CD8-positive, alpha-beta memory T cell (primary cell): ENCODE results near the gene CCDC89. TPM values are rescaled to one million over a fixed set of nuclear protein-coding genes. Genes with fewer than 3 reads are reported as not detected.
"Not testable (repeated sequence)": the region's sequence is repeated elsewhere in the genome, so short reads cannot be mapped to it uniquely, and the experiment has no call there.

Source experiments
- CTCF ChIA-PET: fragments of 350-600 bp; sonication (Branson Sonifier 250); formaldehyde crosslinking; loops from one replicate; lab custom pipeline; 2021; ENCODE audit warnings: antibody characterized with exemption; lab: Charles Lee
- POLR2A ChIA-PET: fragments of 350-600 bp; sonication (Branson Sonifier 250); formaldehyde crosslinking; loops from one replicate; lab custom pipeline; 2021; ENCODE audit warnings: antibody characterized with exemption; lab: Charles Lee
- DNase-seq, 5 donors: peaks; one replicate each; pipeline versions ENCODE4 v3.0.0 to v3.0.0-alpha.2; 2020 to 2022; ENCODE audit warnings: mixed read lengths in 1 of 5
- H3K27ac ChIP-seq: one replicate; pipeline ENCODE4 v1.7.0; 2013; ENCODE audit warnings: low read depth, mild to moderate bottlenecking, low read length, moderate library complexity
- H3K27me3 ChIP-seq: 2 replicates; pipeline ENCODE4 v1.7.0; 2013; ENCODE audit warnings: low read length, mild to moderate bottlenecking; ENCODE audit not compliant: insufficient read depth, poor library complexity, severe bottlenecking
- H3K36me3 ChIP-seq: 2 replicates; pipeline ENCODE4 v1.7.0; 2013; ENCODE audit warnings: mild to moderate bottlenecking, low read length, moderate library complexity; ENCODE audit not compliant: insufficient read depth
- H3K4me1 ChIP-seq: 2 replicates; pipeline ENCODE4 v1.7.0; 2013; ENCODE audit warnings: mild to moderate bottlenecking, low read length, moderate library complexity; ENCODE audit not compliant: insufficient read depth
- H3K4me3 ChIP-seq: 2 replicates; pipeline ENCODE4 v1.7.0; 2013; ENCODE audit warnings: mild to moderate bottlenecking, low read length
- H3K9me3 ChIP-seq: 2 replicates; pipeline ENCODE4 v1.7.0; 2013; ENCODE audit warnings: mild to moderate bottlenecking, low read length
- H3K27ac Mint-ChIP-seq, 8 donors: one replicate each; pipeline ENCODE4 v1.8.0; 2020 to 2021; ENCODE audit warnings: mixed read lengths in 8 of 8, mild to moderate bottlenecking in 6 of 8, inconsistent platforms in 3 of 8, moderate library complexity in 3 of 8
- H3K27me3 Mint-ChIP-seq, 2 donors: one replicate each; pipeline ENCODE4 v1.8.0; 2020 to 2021; ENCODE audit warnings: mixed read lengths in 2 of 2, mild to moderate bottlenecking in 1 of 2, moderate library complexity in 1 of 2
- H3K36me3 Mint-ChIP-seq, 3 donors: one replicate each; pipeline ENCODE4 v1.8.0; 2020 to 2021; ENCODE audit warnings: mixed read lengths in 3 of 3, inconsistent platforms in 1 of 3, mild to moderate bottlenecking in 1 of 3
- H3K4me1 Mint-ChIP-seq, 3 donors: one replicate each; pipeline ENCODE4 v1.8.0; 2020 to 2021; ENCODE audit warnings: mixed read lengths in 3 of 3, inconsistent platforms in 1 of 3, mild to moderate bottlenecking in 1 of 3
- H3K4me3 Mint-ChIP-seq, 7 donors: one replicate each; pipeline ENCODE4 v1.8.0; 2020 to 2021; ENCODE audit warnings: mixed read lengths in 7 of 7, mild to moderate bottlenecking in 6 of 7, moderate library complexity in 4 of 7, inconsistent platforms in 2 of 7
- H3K9me3 Mint-ChIP-seq, 5 donors: one replicate each; pipeline ENCODE4 v1.8.0; 2020 to 2022; ENCODE audit warnings: mixed read lengths in 5 of 5, mild to moderate bottlenecking in 3 of 5, moderate library complexity in 2 of 5, inconsistent platforms in 1 of 5
- polyA plus RNA-seq: library from polyadenylated mRNA; unstranded; fragments of 300-500 nt; fragmentation: Illumina TruSeq; gene quantifications from one replicate; pipeline ENCODE4 v1.2.3, GENCODE V29; 2021
- total RNA-seq, 2 experiments: library from RNA; stranded (reverse); gene quantifications; one replicate each; pipeline ENCODE4 v1.2.3, GENCODE V29; 2021

CCDC89 gene
- total and polyA plus RNA-seq, 3 experiments from 2014 or later, result 0.20 to 0.22 TPM; not detected in 1

GRCh38 chr11:85658180-85658579 lies 27.8 kb downstream of the CCDC89 start:
- Mint-ChIP-seq H3K27ac (peak overlapping the region in 3 of 8 donors; percentile 23 to 66 (median 63)), H3K27me3 (no peaks in the 10 kb centered on the region), H3K9me3 (no peaks in the 10 kb centered on the region), H3K4me3 (no peak overlapping the region), H3K4me1 (peaks cover 49 to 78% (median 73%) of the 10 kb centered on the region in 3 donors), H3K36me3 (peaks cover 0 to 75% (median 12%) of the 10 kb centered on the region in 3 donors)
- Histone ChIP-seq H3K9me3 (no peaks in the 10 kb centered on the region), H3K36me3 (peaks cover 11% of the 10 kb centered on the region), H3K27me3 (no peaks in the 10 kb centered on the region), H3K27ac (no peak overlapping the region), H3K4me1 (peaks cover 37% of the 10 kb centered on the region), H3K4me3 (no peak overlapping the region)
- POLR2A ChIA-PET, result no interaction called here
- CTCF ChIA-PET, result no interaction called here
- no peak for DNase-seq

- Mint-ChIP-seq H3K27me3 (no peaks in the 10 kb centered on the region), H3K36me3 (peaks cover 0 to 72% (median 12%) of the 10 kb centered on the region in 3 donors), H3K4me1 (peaks cover 47 to 75% (median 70%) of the 10 kb centered on the region in 3 donors), H3K9me3 (no peaks in the 10 kb centered on the region), H3K27ac (peak overlapping the region in 4 of 8 donors; percentile 7 to 73 (median 50)), H3K4me3 (no peak overlapping the region)
- no peaks in the 10 kb centered on the region for H3K27me3 ChIP-seq
- peaks cover 26% of the 10 kb centered on the region for H3K4me1 ChIP-seq
- DNase-seq, result no peak
- CTCF ChIA-PET, result no interaction called here
- POLR2A ChIA-PET, result interaction anchor here (1.2 kb wide), 1 partner anchor 9 kb away, joined by 3 read pairs; the partner anchor contains the start of gene TMEM126A
- H3K36me3 ChIP-seq, result peaks cover 6% of the 10 kb centered on the region
- H3K9me3 ChIP-seq, result no peaks in the 10 kb centered on the region
- H3K27ac ChIP-seq, result no peak overlapping the region
- H3K4me3 ChIP-seq, result no peak overlapping the region
Observed at GRCh38 chr11:85656777-85657176, 29.2 kb downstream of the CCDC89 start.

- H3K27me3 Mint-ChIP-seq, H3K9me3 ChIP-seq, H3K4me3 ChIP-seq, H3K4me1 ChIP-seq, POLR2A ChIA-PET, H3K36me3 ChIP-seq, H3K9me3 Mint-ChIP-seq, H3K27ac Mint-ChIP-seq, H3K27me3 ChIP-seq, DNase-seq, H3K4me3 Mint-ChIP-seq, H3K27ac ChIP-seq: not testable (repeated sequence)
- peaks cover 0 to 59% (median 8%) of the 10 kb centered on the region in 3 donors for H3K36me3 Mint-ChIP-seq
- H3K4me1 Mint-ChIP-seq, result peaks cover 30 to 62% (median 59%) of the 10 kb centered on the region in 3 donors
- CTCF ChIA-PET, result interaction anchor here (1.3 kb wide), 1 partner anchor 9 kb away, joined by 4 read pairs; no protein-coding TSS in a partner anchor
Observed at GRCh38 chr11:85654343-85654742, 31.7 kb downstream of the CCDC89 start.

GRCh38 chr11:85652786-85653447 lies 33.1 kb downstream of the CCDC89 start:
- Histone ChIP-seq H3K4me1 (peaks cover 13% of the 10 kb centered on the region), H3K9me3 (no peaks in the 10 kb centered on the region), H3K4me3 (no peak overlapping the region), H3K36me3 (no peaks in the 10 kb centered on the region), H3K27me3 (no peaks in the 10 kb centered on the region), H3K27ac (no peak overlapping the region)
- POLR2A ChIA-PET, result interaction anchor here (1.6 kb wide), 1 partner anchor 11 kb away, joined by 6 read pairs; no protein-coding TSS in a partner anchor
- Mint-ChIP-seq H3K4me1 (peaks cover 30 to 60% (median 56%) of the 10 kb centered on the region in 3 donors), H3K9me3 (no peaks in the 10 kb centered on the region), H3K4me3 (no peak overlapping the region), H3K36me3 (peaks cover 0 to 48% (median 8%) of the 10 kb centered on the region in 3 donors), H3K27me3 (no peaks in the 10 kb centered on the region), H3K27ac (peak overlapping the region in 4 of 8 donors; percentile 22 to 65 (median 62))
- no peak for DNase-seq
- CTCF ChIA-PET, result no interaction called here

- no peak overlapping the region for H3K4me3 Mint-ChIP-seq
- peak overlapping the region in 5 of 8 donors; percentile 1 to 83 (median 44) for H3K27ac Mint-ChIP-seq
- Histone ChIP-seq H3K27ac (no peak overlapping the region), H3K27me3 (no peaks in the 10 kb centered on the region), H3K4me1 (peaks cover 21% of the 10 kb centered on the region), H3K36me3 (no peaks in the 10 kb centered on the region), H3K9me3 (no peaks in the 10 kb centered on the region), H3K4me3 (no peak overlapping the region)
- ChIA-PET CTCF (no interaction called here), POLR2A (interaction anchor here (0.6 kb wide), 3 partner anchors 22 to 204 kb away, joined by 3 read pairs; partner anchors contain the start of gene CCDC83)
- H3K9me3 Mint-ChIP-seq, result no peaks in the 10 kb centered on the region
- no peak for DNase-seq
- peaks cover 0 to 37% (median 3%) of the 10 kb centered on the region in 3 donors for H3K36me3 Mint-ChIP-seq
- H3K27me3 Mint-ChIP-seq, result no peaks in the 10 kb centered on the region
- H3K4me1 Mint-ChIP-seq, result peaks cover 29 to 59% (median 55%) of the 10 kb centered on the region in 3 donors
Observed at GRCh38 chr11:85651118-85651517, 34.9 kb downstream of the CCDC89 start.

- Histone ChIP-seq H3K27me3 (no peaks in the 10 kb centered on the region), H3K4me3 (peak within 1 kb of the TSS; percentile 81), H3K9me3 (no peaks in the 10 kb centered on the region), H3K4me1 (peaks cover 21% of the 10 kb centered on the region), H3K36me3 (no peaks in the 10 kb centered on the region), H3K27ac (peak within 1 kb of the TSS; percentile 77)
- Mint-ChIP-seq H3K27me3 (peaks cover 8 to 25% of the 10 kb centered on the region in 2 donors), H3K36me3 (peaks cover 0 to 18% (median 3%) of the 10 kb centered on the region in 3 donors), H3K27ac (peak within 1 kb of the TSS; percentile 87 to 99 (median 98)), H3K4me1 (peaks cover 23 to 43% (median 41%) of the 10 kb centered on the region in 3 donors), H3K4me3 (peak within 1 kb of the TSS; percentile 86 to 97 (median 96)), H3K9me3 (no peaks in the 10 kb centered on the region)
- ChIA-PET CTCF (interaction anchor here (0.9 to 1.5 kb wide), 9 partner anchors 10 to 176 kb away, joined by 3 to 8 read pairs (median 3); partner anchors contain the start of genes CREBZF and TMEM126B), POLR2A (interaction anchor here (0.7 to 3.8 kb wide), 8 partner anchors 9 to 401 kb away, joined by 3 to 73 read pairs (median 5); partner anchors contain the start of genes CCDC83, CREBZF, DLG2 and SYTL2)
- peak; percentile 83 to 92 (median 87) for DNase-seq
Observed at GRCh38 chr11:85647604-85648299, 38.2 kb downstream of the CCDC89 start, which contains the start of gene TMEM126A. TSS of gene TMEM126A (plus strand) at chr11:85647967. CDS start at chr11:85650256, 2,289 bp downstream.

GRCh38 chr11:85647078-85647477 lies 38.9 kb downstream of the CCDC89 start:
- POLR2A ChIA-PET, result interaction anchor here (0.9 to 3.8 kb wide), 7 partner anchors 10 to 208 kb away, joined by 3 to 73 read pairs (median 6); partner anchors contain the start of genes CCDC83, CREBZF, DLG2 and SYTL2
- H3K27ac Mint-ChIP-seq, result peak overlapping the region; percentile 87 to 99 (median 98)

More at GRCh38 chr11:85647078-85647477, 38.9 kb downstream of the CCDC89 start:
- H3K4me1 ChIP-seq, result peaks cover 21% of the 10 kb centered on the region
- H3K27me3 Mint-ChIP-seq, result peaks cover 8 to 28% of the 10 kb centered on the region in 2 donors
- DNase-seq, result no peak
- H3K4me1 Mint-ChIP-seq, result peaks cover 19 to 37% (median 36%) of the 10 kb centered on the region in 3 donors
- H3K9me3 ChIP-seq, result no peaks in the 10 kb centered on the region
- peak overlapping the region; percentile 86 to 97 (median 96) for H3K4me3 Mint-ChIP-seq
- H3K27ac ChIP-seq, result peak overlapping the region; percentile 77
- CTCF ChIA-PET, result interaction anchor here (0.9 to 1.5 kb wide), 7 partner anchors 9 to 177 kb away, joined by 3 to 8 read pairs (median 3); partner anchors contain the start of genes CREBZF and TMEM126B
- peaks cover 0 to 15% (median 3%) of the 10 kb centered on the region in 3 donors for H3K36me3 Mint-ChIP-seq
- no peaks in the 10 kb centered on the region for H3K36me3 ChIP-seq
- H3K27me3 ChIP-seq, result no peaks in the 10 kb centered on the region
- peak overlapping the region; percentile 81 for H3K4me3 ChIP-seq
- no peaks in the 10 kb centered on the region for H3K9me3 Mint-ChIP-seq
